Activated T-cell treated with anti-CD3 and anti-CD28 coated beads, Interleukin-2, amount 50 U/mL, for 24 hours (primary cell): ENCODE measurements around the gene OSBPL5.

Experiments used
- DNase-seq: peaks from one replicate; pipeline ENCODE4 v3.0.0-alpha.2; 2020
- H3K27ac Mint-ChIP-seq: 2 replicates; pipeline ENCODE4 v1.8.0; 2020; ENCODE audit warnings: mild to moderate bottlenecking, mixed read lengths
- H3K27me3 Mint-ChIP-seq: 2 replicates; pipeline ENCODE4 v1.8.0; 2020; ENCODE audit warnings: mixed read lengths
- H3K36me3 Mint-ChIP-seq: 2 replicates; pipeline ENCODE4 v1.8.0; 2020; ENCODE audit warnings: low read depth, mixed read lengths
- H3K4me1 Mint-ChIP-seq: 2 replicates; pipeline ENCODE4 v1.8.0; 2020; ENCODE audit warnings: low read depth, mixed read lengths
- H3K4me3 Mint-ChIP-seq: 2 replicates; pipeline ENCODE4 v1.8.0; 2020; ENCODE audit warnings: mild to moderate bottlenecking, moderate library complexity, mixed read lengths
- H3K9me3 Mint-ChIP-seq: 2 replicates; pipeline ENCODE4 v1.8.0; 2020; ENCODE audit warnings: mixed read lengths

The OSBPL5 gene

GRCh38 chr11:3156661-3157311, 8.3 kb downstream of the OSBPL5 start:
- Mint-ChIP-seq H3K27ac (no peak overlapping the region), H3K9me3 (no peaks in the 10 kb centered on the region), H3K27me3 (peaks cover 14% of the 10 kb centered on the region), H3K4me1 (peaks cover 20% of the 10 kb centered on the region), H3K36me3 (no peaks in the 10 kb centered on the region), H3K4me3 (no peak overlapping the region)
- DNase-seq: no peak

DNA sequence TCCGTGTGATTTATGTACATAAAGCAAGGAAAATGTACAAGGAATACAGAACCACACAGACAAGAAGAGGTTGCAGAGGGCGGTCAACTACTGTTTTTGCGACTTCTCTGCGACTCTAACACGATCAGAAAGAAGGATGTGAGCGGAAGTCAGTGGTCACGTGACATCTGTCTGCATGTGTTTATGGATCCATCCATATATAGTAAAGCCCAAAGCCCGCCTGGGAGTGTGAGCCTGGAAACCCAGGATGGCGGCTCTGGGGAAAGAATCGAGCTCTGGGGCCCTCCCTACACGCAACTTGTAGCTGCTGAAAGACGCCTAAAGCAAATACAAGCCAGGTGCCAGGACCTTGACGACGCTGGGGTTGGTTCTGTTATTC, 8.8 kb downstream of the OSBPL5 start:
- no peaks in the 10 kb centered on the region for H3K9me3 Mint-ChIP-seq
- H3K4me1 Mint-ChIP-seq: peaks cover 18% of the 10 kb centered on the region
- no peak for DNase-seq
- no peaks in the 10 kb centered on the region for H3K36me3 Mint-ChIP-seq
- H3K4me3 Mint-ChIP-seq: no peak overlapping the region
- H3K27me3 Mint-ChIP-seq: peaks cover 10% of the 10 kb centered on the region
- H3K27ac Mint-ChIP-seq: no peak overlapping the region

DNA sequence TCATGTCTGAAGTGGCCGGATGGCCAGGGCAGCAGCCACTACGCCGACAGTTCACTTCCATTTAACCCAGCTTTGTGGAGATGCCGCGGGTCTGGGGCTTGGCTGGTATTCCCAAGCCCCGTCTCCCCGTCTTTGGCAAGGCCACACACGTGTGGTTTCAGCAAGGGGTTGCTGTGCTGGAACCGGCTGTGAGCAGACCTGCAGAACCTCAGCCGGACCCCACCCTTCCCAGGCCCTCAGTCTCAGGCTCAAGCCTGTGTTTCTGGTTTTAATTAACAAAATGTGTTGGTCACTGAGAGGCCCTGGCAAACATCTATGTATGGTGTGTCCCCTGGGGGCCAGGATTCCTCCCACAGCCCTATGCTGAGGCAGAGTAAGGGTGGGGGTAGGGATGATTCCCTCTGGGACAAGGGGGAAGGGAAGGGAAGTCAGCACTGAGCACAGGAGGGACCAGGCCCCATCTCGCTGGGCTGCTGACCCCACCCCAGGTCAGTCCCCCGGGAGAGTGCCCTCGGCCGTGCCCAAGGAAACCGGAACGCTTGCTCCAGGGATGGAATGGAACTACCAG, 9.3 kb downstream of the OSBPL5 start:
- H3K4me3 Mint-ChIP-seq: no peak overlapping the region

DNA sequence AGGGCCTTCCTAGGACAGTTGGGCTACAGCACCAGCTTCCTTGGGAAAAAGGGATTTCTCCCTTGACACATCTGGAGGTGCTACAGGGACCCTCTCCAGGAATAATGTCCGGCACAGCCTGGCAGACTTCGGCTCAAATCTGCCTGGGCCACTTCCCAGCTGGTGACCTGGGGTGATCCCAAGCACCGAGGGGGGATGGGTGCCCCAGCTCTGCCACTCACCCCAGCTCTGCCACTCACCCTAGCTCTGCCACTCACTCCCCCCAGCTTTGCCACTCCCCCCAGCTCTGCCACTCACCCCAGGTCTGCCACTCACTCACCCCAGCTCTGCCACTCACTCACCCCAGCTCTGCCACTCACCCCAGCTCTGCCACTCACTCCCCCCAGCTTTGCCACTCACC, 9.9 kb downstream of the OSBPL5 start:
- no peaks in the 10 kb centered on the region for H3K9me3 Mint-ChIP-seq
- H3K27me3 Mint-ChIP-seq: peaks cover under 1% of the 10 kb centered on the region
- peaks cover 12% of the 10 kb centered on the region for H3K4me1 Mint-ChIP-seq
- H3K36me3 Mint-ChIP-seq: no peaks in the 10 kb centered on the region
- H3K4me3 Mint-ChIP-seq: no peak overlapping the region
- no peak overlapping the region for H3K27ac Mint-ChIP-seq
- DNase-seq: no peak

More for the DNA sequence above, 9.3 kb downstream of the OSBPL5 start:
- Mint-ChIP-seq H3K27ac (no peak overlapping the region), H3K36me3 (no peaks in the 10 kb centered on the region), H3K9me3 (no peaks in the 10 kb centered on the region), H3K4me1 (peaks cover 14% of the 10 kb centered on the region), H3K27me3 (peaks cover 6% of the 10 kb centered on the region)
- DNase-seq: no peak

- Mint-ChIP-seq H3K9me3 (no peaks in the 10 kb centered on the region), H3K27me3 (no peaks in the 10 kb centered on the region), H3K4me1 (peaks cover 11% of the 10 kb centered on the region), H3K36me3 (no peaks in the 10 kb centered on the region), H3K4me3 (no peak overlapping the region), H3K27ac (no peak overlapping the region)
- no peak for DNase-seq
These were observed 11.0 kb downstream of the OSBPL5 start for GRCh38 chr11:3154001-3154599.

- no peaks in the 10 kb centered on the region for H3K9me3 Mint-ChIP-seq
- no peak for DNase-seq
- no peaks in the 10 kb centered on the region for H3K36me3 Mint-ChIP-seq
- H3K4me1 Mint-ChIP-seq: peaks cover 9% of the 10 kb centered on the region
- H3K27ac Mint-ChIP-seq: no peak overlapping the region
- H3K4me3 Mint-ChIP-seq: no peak overlapping the region
- no peaks in the 10 kb centered on the region for H3K27me3 Mint-ChIP-seq
These were observed 11.7 kb downstream of the OSBPL5 start for GRCh38 chr11:3153291-3153861.

DNA sequence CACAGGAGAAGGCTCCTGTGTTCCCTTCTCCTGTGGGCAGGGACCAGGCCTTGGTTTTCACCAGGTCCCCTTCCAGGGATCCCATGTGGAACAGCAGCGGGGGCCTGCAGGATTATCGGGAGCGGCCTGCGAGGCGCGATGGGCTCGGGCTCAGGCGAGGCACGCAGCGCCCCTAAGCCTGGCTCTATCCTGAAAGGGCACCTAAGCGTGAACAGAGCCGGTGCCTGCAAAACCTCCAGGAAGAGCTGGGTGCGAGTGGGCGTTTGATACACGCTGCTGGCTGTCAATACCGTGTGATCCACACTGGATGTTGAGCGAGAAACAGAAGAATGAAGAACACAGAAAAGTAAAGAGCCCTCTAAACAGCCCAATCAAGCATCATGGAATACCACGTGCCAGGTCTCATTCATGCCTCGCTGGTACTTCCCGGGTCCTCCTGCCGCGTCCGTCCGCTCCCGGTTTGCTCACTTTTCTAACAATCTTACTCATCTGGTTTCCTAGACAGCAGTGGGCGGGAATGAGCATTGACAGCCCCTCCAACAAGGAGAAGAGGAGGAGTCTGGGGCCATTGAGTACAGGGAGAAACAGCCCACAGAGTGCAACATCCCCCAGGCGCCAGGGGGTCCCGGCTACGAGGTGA, 12.5 kb downstream of the OSBPL5 start:
- no peak overlapping the region for H3K27ac Mint-ChIP-seq
- no peaks in the 10 kb centered on the region for H3K9me3 Mint-ChIP-seq
- H3K4me1 Mint-ChIP-seq: peaks cover 6% of the 10 kb centered on the region
- H3K36me3 Mint-ChIP-seq: no peaks in the 10 kb centered on the region
- H3K27me3 Mint-ChIP-seq: no peaks in the 10 kb centered on the region
- no peak for DNase-seq
- no peak overlapping the region for H3K4me3 Mint-ChIP-seq

- Mint-ChIP-seq H3K27me3 (no peaks in the 10 kb centered on the region), H3K9me3 (no peaks in the 10 kb centered on the region), H3K4me3 (no peak overlapping the region), H3K36me3 (no peaks in the 10 kb centered on the region), H3K27ac (no peak overlapping the region), H3K4me1 (no peaks in the 10 kb centered on the region)
- no peak for DNase-seq
These were observed 14.4 kb downstream of the OSBPL5 start for GRCh38 chr11:3150726-3151125.

DNA sequence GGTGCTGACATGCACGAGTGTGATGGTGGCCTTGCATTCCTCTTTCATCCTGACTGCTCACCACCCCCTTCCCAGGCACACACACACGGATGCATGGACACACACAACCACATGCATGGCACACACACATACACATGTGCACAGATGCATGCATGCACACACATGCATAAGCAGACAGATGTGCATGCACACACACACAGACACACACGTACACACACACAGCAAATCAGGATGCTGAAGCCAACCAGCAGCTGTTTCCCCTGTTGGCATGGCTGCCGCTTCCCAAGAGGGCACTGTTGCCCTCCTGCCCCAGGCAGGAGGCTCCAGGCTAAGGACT, 15.3 kb downstream of the OSBPL5 start:
- no peak overlapping the region for H3K4me3 Mint-ChIP-seq
- H3K9me3 Mint-ChIP-seq: no peaks in the 10 kb centered on the region
- H3K36me3 Mint-ChIP-seq: no peaks in the 10 kb centered on the region
- no peaks in the 10 kb centered on the region for H3K27me3 Mint-ChIP-seq
- DNase-seq: no peak
- no peaks in the 10 kb centered on the region for H3K4me1 Mint-ChIP-seq
- no peak overlapping the region for H3K27ac Mint-ChIP-seq

- DNase-seq: no peak
- Mint-ChIP-seq H3K36me3 (no peaks in the 10 kb centered on the region), H3K27ac (no peak overlapping the region), H3K4me1 (no peaks in the 10 kb centered on the region), H3K27me3 (no peaks in the 10 kb centered on the region), H3K4me3 (no peak overlapping the region), H3K9me3 (no peaks in the 10 kb centered on the region)
These were observed 15.9 kb downstream of the OSBPL5 start for GRCh38 chr11:3148990-3149851.

DNA sequence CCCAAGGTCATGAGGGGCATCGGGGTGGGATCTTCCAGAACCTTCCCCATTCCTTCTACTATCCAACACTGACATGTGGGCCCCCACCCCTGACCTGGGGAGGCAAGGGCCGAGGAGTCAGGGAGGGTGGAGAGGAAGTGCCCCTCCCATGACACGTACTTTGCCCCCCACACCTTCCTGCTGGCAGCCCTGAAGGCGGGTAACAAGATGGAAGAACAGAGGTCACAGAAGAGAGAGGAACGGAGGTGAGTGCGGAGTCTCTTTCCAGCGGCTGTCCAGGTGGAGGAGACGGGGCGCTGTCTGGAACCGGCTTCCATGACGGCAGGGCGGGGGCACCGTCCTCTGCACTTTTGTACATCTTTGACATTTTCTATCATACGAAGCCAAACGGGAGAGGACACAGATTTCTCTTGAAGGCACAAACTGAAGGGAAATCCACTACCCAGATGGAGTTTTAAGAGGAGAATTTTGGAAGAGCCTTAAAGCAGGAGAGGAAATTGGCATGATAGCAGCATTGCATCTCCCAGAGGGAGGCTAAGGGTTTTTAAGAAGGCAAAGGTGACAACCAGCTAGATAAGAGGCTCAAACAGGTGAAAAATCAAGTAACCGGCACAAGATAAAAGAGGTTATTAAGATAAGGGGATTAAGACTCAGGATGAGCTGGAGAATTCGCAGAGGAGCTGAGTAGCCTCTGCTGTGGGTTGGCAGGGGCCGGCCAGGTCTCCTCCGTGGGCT, 16.7 kb downstream of the OSBPL5 start:
- Mint-ChIP-seq H3K36me3 (no peaks in the 10 kb centered on the region), H3K9me3 (no peaks in the 10 kb centered on the region)

GRCh38 chr11:3147626-3148025, 17.5 kb downstream of the OSBPL5 start:
- DNase-seq: no peak
- no peaks in the 10 kb centered on the region for H3K27me3 Mint-ChIP-seq
- H3K4me1 Mint-ChIP-seq: no peaks in the 10 kb centered on the region
- H3K9me3 Mint-ChIP-seq: no peaks in the 10 kb centered on the region
- H3K27ac Mint-ChIP-seq: no peak overlapping the region
- H3K4me3 Mint-ChIP-seq: no peak overlapping the region
- H3K36me3 Mint-ChIP-seq: no peaks in the 10 kb centered on the region

More for the DNA sequence above, 16.7 kb downstream of the OSBPL5 start:
- Mint-ChIP-seq H3K27me3 (no peaks in the 10 kb centered on the region), H3K27ac (no peak overlapping the region), H3K4me1 (no peaks in the 10 kb centered on the region), H3K4me3 (no peak overlapping the region)
- no peak for DNase-seq

- no peak overlapping the region for H3K4me3 Mint-ChIP-seq
- H3K9me3 Mint-ChIP-seq: no peaks in the 10 kb centered on the region
- no peak for DNase-seq
- no peaks in the 10 kb centered on the region for H3K4me1 Mint-ChIP-seq
- no peak overlapping the region for H3K27ac Mint-ChIP-seq
- no peaks in the 10 kb centered on the region for H3K27me3 Mint-ChIP-seq
- H3K36me3 Mint-ChIP-seq: no peaks in the 10 kb centered on the region
These were observed 17.9 kb downstream of the OSBPL5 start for GRCh38 chr11:3147257-3147619.
